Hippocampal formation (tissue), 2 donors: ENCODE results near the gene CACNA1D.

Experiments
- DNase-seq, 2 donors: peaks; one replicate each; lab custom pipeline; 2025; lab: John Stamatoyannopoulos, UW

CACNA1D gene

GRCh38 chr3:53691349-53691748 lies 196.9 kb downstream of the CACNA1D start:
- no peak for DNase-seq

DNA sequence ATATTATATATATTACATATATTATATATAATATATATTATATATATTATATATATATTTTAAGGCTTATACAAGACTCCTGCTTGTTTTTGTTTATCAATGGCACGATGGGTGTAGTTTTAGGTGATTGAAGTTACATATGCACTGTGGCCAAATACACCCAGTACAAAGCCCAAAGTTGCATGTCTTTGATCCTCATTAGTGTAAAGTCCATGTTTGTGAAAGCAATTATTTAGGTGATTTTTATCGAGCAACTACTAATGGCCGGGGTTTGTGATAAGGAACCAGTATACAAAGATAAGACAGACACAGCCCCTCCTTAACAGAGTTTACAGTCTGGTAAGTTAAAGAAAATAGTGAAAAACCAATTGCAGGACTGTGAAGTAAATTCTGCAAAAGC lies 197.5 kb downstream of the CACNA1D start:
- no peak for DNase-seq

DNA sequence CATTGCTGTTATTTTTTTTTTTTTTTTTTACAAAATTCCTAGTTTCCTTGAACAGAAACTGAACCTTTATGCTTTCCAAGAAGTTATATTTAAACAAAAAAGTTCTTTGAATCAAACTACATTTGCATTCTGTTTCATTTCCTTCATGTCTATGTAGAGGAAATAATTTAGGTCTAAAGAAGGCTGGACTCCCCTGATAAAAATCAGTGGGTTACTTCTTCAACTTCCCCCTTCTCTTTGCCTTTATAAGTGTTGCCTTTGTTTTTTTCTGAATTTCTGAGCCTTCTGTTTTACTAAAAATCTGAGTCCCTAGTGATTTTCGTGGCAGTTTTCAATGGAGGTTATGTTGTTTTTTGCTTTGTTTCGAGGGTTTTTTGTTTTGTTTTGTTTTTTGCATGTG lies 199.0 kb downstream of the CACNA1D start:
- DNase-seq: no peak

- no peak for DNase-seq
Measured at GRCh38 chr3:53694046-53694445, 199.6 kb downstream of the CACNA1D start.

- DNase-seq: no peak
Measured at GRCh38 chr3:53694666-53695323, 200.4 kb downstream of the CACNA1D start.

DNA sequence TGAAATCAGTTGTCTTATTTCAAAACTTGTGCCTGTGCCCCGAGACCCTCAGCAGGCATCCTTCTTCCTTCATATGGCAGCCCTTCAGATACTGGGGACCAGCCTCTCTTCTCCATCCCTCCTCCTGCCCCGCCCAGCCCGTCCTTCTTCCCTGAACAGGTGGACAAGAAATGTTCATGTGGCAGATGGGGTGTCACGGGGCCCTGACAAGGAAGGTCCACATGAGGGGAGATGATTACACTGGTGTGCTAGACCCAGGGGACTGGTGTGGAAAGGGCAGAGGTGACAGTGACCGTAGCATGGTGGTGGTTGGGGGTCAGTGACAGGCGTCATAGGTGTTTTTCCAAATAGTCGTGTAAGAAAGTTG lies 200.9 kb downstream of the CACNA1D start:
- no peak for DNase-seq

GRCh38 chr3:53696401-53697172 lies 202.2 kb downstream of the CACNA1D start:
- no peak for DNase-seq

DNA sequence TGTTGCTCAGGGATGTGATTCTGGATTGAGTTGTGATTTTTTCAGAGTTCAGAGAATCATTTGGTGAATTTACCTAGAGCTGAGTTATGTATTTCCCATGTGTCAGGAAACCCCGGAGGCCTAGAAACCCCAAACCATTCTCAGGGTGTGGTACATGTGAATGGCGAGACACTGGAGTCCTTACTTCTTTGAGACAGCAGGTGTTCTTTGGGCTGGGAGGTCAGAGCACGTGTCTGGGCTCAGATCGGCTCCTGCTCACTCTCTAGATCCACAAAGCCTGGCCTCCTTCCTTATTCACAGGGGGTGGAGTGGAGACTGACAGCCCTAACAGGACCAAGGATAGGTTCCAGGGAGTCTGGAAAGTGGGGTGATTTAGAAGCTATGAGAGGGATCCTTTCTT lies 206.0 kb downstream of the CACNA1D start:
- no peak for DNase-seq

DNA sequence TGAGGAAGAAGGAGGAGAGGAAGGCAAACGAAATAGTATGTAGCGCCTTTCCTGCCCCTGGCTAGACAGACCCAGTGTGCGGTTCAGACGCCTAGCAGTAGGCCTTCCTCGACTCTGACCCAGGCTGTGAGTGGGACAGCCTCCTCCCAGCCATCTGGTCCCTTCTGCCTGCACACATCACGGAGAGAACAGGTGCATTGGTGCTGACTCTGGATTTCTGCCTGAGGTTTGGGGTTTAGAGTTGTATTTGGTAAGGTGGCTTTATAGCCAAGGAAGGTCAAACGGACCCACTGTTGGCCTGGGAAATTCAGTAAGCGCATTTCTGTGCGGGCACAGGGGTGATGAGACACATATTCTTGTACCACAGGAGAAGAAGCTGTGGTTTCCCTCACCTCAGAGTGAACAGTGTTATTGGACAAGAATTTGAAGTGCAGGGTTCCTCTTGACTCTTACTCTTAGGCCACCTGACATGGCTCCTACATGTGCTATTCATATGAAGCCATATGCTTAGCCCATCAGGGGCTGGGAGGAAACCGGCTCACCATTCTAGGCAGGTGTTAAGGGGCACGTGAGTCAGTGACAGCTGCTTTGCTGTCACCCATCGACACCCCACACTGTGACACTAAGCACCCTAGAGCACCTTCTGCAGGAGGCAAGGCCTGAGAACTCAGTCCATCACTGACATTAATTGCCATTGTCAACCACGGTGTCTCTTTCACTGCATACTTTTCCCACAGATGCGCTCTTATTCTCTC lies 208.5 kb downstream of the CACNA1D start:
- no peak for DNase-seq

DNA sequence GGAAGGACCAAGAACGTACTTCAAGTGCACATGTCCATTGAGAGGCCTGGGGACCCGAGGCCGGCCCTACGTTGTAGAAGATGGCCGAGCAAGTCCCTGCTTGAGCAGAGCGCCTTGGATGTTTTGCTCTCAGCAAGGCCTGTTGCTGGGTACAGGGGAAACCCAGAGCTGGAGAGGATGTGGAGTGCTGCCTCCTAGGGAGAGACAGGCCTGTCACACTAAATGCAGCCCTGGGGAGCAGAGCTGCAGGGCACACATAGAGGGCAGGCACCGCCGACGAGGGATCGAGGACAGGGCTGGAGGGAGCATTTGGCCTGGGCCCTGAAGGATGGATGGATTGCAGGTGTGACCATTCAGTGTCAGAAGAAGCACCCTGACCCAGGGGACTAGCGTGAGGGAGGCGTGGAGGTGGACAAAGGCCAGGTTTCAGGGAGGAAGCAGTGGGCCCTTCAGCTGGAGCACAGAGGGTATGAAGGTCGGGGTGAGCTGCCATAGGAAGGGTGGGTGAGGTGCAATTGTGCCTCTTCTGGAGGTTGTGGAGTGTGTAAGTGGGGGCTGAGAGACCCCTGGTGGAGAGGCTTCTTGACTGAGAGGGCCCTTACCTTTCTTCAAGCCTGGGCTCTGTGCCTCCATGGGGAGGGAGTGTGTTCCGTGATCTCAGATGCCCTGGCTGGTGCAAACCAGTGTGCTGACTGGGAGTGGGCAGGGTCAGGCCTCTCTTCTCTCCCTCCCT lies 209.4 kb downstream of the CACNA1D start:
- no peak for DNase-seq

DNA sequence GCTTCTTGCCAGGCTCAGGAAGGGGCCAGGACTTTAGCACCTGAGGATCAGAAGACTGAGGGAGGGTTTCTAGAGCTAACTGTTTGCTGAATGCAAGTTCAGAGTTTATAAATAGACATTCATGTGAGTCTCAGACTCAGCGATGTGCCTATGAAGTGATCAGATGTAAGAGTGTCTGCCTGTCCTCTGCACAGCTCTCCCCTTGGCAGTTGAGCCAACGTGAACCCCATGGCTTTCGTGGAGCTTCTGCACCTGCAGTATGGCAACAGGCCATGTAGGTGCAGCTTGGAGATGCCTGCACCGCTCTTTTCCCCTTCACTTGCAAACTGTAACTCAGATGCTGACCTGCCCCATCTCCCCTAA lies 209.9 kb downstream of the CACNA1D start:
- DNase-seq: no peak

DNA sequence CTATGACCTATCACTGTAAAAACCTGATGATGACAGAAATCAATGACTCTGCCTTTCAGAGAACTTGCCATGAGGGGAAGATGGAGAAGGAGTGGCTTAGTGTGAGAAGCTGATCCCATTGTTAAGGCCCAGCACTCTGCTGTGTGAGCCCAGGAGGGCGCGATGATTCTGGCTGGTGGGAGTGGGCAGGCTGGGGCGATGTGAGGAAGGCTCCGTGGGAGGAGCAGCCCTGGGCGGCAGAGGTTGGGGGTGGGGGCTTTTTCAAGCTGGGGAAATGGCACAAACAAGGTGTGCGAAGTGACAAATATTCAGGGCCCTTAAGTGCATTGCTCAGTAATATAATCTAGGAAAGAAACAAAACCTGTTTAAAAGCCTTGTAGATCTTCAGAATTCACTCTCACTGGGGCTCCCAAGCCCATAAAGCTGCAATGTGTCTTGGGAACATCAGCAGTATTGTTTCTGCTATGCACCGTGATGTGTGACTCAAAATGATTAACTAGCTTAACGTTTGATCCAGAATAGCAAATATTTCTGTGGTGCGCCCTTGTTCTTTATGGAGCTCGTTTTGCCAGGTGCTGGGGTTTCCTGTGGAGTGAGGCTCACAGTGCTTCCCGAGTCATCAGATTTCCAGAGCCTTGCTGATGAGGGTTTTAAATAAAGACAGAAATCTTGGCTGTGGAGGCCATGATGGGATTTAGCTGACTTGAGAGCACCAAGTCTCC lies 210.8 kb downstream of the CACNA1D start:
- DNase-seq: no peak

GRCh38 chr3:53705774-53706173 lies 211.4 kb downstream of the CACNA1D start:
- no peak for DNase-seq

DNA sequence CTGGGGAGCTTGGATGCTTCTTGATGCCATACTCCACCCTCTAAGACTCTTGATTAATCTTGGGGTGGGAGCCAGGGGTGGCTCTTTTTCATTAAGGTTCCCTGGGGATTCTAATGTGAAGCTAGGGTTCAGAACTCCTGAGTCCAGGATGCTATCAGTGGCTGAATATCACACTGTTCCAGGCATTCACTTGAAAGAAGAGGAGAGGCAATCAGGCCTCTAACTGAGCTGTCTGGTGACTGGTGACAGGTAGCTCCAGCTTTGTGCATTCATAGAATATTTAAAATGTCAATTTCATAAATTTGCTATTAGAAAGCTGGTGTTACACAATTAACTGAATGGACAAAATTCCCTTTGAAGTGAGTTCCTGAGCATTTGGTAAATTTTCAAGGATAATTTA lies 212.8 kb downstream of the CACNA1D start:
- DNase-seq: no peak

DNA sequence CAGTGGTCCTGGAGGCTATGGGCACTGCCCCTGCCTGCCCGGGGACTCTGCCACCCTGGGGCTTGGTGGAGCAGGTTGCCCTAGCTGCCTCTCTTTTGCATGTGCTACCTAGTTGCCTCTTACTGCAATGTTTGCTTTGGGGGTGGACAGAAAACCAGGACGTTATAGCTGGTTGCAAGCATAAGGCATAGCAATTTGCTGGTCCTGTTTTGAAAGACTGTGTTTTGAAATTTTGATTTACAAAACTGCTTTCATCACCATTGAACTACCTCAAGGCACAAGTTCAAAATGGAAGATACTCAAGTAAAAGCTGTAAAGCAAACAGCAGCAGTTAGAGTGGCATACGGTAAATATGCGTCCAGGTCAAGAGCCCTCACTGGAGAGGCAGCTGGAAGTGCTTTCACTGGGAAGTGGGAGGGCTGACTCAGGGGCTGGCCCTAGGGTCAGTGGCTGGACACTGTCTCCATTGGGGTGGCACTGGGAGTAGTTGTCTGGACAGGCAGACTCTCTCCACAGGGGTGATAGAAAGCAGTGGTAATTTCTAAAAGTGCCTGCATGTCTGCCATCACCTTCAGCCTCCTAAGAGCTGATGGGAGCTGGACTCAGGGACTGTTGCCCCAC lies 213.7 kb downstream of the CACNA1D start:
- no peak for DNase-seq

- no peak for DNase-seq
Measured at GRCh38 chr3:53709256-53709655, 214.8 kb downstream of the CACNA1D start.

- peak; percentile 35 to 61 for DNase-seq
Measured at GRCh38 chr3:53709860-53710674, 215.7 kb downstream of the CACNA1D start.

DNA sequence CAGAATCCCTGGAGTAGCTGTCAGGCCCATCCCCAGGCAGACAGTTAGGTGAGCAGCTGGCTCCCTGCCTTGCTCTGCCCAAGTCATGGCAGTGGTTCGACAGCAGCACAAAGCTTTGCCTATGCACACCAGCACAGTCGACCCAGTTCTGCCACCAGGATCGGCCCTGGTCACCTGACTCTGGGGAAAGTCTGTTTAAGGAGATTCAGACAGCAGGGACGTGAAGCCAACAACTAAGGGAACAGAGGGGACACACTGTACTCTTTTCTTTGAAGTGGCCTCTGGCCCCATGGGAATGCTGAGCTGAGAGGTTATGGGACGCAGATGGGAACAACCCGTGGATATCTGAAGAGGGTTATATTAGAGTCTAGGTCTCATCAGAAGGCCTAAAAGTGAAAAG lies 217.0 kb downstream of the CACNA1D start:
- DNase-seq: no peak

DNA sequence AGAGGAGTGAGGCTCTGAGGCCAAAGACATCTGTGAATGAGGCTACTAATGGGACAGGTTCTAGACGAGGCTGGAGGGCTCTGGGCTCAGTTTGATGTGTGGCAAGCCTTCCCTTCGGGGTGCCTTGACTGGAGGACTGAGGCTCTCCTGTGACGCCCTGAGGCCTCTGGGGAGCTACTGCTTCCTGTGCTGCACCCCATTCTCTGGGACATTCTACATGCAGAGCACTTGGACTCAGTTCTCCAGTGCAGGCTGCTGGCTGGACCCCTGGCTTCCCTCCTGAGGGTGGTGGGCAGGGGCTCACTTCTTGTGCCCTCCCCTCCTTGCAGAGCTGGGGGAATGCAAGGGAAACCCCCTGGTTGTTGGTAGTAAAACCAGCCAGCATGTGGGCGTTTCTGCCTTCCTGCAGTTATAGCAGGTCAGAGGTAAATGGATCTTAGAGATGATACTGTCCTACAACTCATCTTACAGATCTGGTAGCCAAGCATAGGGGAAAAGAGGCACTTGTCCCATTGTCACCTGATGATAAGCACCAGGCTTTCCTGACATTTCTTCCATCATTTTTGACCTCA lies 218.5 kb downstream of the CACNA1D start:
- no peak for DNase-seq

- no peak for DNase-seq
Measured at GRCh38 chr3:53713626-53714025, 219.2 kb downstream of the CACNA1D start.
